BE2C (cell line): ENCODE results near the gene FUS.
"Not testable (repeated sequence)": the region's sequence is repeated elsewhere in the genome, so short reads cannot be mapped to it uniquely, and the experiment has no call there.

Source experiments
- DNase-seq: peaks from one replicate; pipeline ENCODE4 v3.0.0-alpha.2; 2020
- H3K27me3 ChIP-seq: fragments of 250-450 bp; sonication (Bioruptor Pico); 2 replicates; pipeline ENCODE4 v1.5.1; 2020; ENCODE audit warnings: mild to moderate bottlenecking
- H3K36me3 ChIP-seq: fragments of 250-450 bp; sonication (Bioruptor Pico); 2 replicates; pipeline ENCODE4 v1.5.1; 2020; ENCODE audit warnings: mild to moderate bottlenecking
- H3K4me1 ChIP-seq: fragments of 250-450 bp; sonication (Bioruptor Pico); 2 replicates; pipeline ENCODE4 v1.5.1; 2020
- H3K4me3 ChIP-seq: 2 replicates; pipeline ENCODE4 v1.5.1; 2011; ENCODE audit warnings: low read depth, low read length
- H3K9me3 ChIP-seq: fragments of 250-450 bp; sonication (Bioruptor Pico); 2 replicates; pipeline ENCODE4 v1.5.1; 2020
- TF ChIP-seq, protein P1 (sequence below): IDR thresholded peaks from 2 replicates; pipeline ENCODE4 v1.5.1; 2012; ENCODE audit warnings: mild to moderate bottlenecking, low read depth, low read length

FUS gene

DNA sequence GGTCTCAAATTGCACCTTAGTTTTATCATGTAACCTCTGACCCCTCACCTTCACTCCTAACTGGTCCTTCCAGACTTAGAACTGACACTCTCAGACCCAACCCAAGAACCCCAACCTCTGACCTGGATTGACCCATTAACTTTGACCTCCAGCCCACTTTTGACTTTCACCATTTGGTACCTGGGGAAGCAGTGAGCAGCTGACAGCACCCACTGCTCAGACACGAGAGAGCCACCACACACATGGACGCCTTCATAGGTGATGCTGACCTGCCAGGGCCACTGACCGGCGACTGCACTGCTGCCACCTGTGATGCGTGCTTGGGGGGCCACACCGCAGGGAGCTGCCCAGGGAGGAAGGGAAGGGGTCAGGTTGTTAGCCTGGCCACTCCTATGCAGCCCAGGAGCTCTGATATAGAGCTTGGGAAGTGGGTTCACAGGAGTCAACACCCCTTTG lies 46.9 kb upstream of the FUS start:
- Histone ChIP-seq H3K36me3 (peaks cover 11% of the 10 kb centered on the region), H3K9me3 (no peaks in the 10 kb centered on the region), H3K4me3 (no peak overlapping the region), H3K27me3 (no peaks in the 10 kb centered on the region), H3K4me1 (peaks cover 31% of the 10 kb centered on the region)
- no peak for DNase-seq
- TF ChIP-seq, protein P1, sequence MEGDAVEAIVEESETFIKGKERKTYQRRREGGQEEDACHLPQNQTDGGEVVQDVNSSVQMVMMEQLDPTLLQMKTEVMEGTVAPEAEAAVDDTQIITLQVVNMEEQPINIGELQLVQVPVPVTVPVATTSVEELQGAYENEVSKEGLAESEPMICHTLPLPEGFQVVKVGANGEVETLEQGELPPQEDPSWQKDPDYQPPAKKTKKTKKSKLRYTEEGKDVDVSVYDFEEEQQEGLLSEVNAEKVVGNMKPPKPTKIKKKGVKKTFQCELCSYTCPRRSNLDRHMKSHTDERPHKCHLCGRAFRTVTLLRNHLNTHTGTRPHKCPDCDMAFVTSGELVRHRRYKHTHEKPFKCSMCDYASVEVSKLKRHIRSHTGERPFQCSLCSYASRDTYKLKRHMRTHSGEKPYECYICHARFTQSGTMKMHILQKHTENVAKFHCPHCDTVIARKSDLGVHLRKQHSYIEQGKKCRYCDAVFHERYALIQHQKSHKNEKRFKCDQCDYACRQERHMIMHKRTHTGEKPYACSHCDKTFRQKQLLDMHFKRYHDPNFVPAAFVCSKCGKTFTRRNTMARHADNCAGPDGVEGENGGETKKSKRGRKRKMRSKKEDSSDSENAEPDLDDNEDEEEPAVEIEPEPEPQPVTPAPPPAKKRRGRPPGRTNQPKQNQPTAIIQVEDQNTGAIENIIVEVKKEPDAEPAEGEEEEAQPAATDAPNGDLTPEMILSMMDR: no peak

DNA sequence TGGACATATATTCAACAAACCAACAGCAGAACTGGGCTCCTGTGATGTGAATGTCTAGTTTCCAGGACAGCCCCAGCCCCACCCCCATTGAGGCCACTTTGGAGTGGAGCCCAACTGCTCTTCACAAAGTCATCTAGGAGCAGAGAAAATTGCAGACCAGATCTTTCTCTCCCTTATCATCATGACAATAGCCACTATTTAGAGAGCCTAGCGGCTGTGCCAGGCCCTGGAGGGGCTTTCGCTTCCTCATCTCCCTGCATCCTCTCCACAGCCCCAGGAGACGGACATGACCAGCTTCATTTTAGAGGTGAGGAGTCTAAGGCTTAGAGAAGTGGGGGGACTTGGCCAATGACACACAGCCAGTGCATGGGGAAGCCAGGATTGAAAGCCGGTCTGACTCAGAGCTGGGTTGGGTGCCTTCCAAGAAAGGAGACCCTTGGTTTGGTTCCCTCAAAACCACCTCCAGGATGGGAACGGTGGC lies 45.8 kb upstream of the FUS start:
- Histone ChIP-seq H3K9me3 (no peaks in the 10 kb centered on the region), H3K36me3 (peaks cover 11% of the 10 kb centered on the region), H3K27me3 (no peaks in the 10 kb centered on the region), H3K4me1 (peaks cover 37% of the 10 kb centered on the region), H3K4me3 (peak overlapping the region; percentile 46)
- DNase-seq: peak; percentile 84
- TF ChIP-seq, protein P1: no peak

DNA sequence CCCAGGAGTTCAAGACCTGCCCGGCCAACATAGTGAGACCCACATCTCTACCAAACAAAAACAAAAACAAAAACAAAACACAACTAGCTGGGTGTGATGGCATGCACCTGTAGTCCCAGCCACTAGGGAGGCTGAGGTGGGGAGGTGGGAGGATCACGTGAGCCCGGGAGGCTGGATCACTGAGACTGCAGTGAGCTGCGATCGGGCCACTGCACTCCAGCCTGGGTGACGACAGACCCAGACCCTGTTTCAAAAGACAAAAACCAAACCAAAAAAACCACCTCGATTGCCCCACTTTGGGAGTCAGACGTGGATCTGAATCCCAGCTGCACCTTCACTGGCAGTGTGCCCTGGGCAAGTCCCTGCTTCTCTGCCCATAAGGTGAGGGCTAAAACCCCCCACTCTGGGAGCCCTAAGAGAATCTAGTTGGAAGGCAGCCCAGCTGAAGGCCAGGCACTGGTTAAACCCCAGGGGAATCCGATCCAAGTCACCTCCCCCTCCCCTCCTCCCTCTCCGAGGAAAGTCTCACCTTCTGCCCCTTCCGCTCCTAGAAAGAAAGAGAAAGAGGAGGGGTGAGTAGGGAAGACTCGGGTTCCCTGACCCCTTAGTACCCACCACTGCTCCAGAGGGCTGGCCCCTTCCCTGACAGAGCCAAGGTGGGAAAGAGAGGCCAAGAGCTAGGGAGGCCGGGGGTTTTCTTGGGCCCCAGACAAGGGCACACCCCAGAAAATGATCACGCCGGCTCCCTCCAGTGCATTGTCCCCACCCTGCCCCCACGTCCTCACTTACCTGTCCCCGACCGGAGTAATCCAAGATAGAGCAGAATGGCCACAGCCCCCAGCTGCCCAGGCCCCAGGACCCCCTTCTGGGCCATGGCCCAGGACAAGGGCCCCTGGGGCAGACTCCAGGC lies 45.1 kb upstream of the FUS start:
- TF ChIP-seq, protein P1: no peak
- no peaks in the 10 kb centered on the region for H3K27me3 ChIP-seq
- H3K4me3 ChIP-seq: peak overlapping the region; percentile 46
- peaks cover 41% of the 10 kb centered on the region for H3K4me1 ChIP-seq
- H3K9me3 ChIP-seq: no peaks in the 10 kb centered on the region
- H3K36me3 ChIP-seq: peaks cover 8% of the 10 kb centered on the region; the same call in 1 of the 2 replicates
- peak; percentile 64 for DNase-seq

DNA sequence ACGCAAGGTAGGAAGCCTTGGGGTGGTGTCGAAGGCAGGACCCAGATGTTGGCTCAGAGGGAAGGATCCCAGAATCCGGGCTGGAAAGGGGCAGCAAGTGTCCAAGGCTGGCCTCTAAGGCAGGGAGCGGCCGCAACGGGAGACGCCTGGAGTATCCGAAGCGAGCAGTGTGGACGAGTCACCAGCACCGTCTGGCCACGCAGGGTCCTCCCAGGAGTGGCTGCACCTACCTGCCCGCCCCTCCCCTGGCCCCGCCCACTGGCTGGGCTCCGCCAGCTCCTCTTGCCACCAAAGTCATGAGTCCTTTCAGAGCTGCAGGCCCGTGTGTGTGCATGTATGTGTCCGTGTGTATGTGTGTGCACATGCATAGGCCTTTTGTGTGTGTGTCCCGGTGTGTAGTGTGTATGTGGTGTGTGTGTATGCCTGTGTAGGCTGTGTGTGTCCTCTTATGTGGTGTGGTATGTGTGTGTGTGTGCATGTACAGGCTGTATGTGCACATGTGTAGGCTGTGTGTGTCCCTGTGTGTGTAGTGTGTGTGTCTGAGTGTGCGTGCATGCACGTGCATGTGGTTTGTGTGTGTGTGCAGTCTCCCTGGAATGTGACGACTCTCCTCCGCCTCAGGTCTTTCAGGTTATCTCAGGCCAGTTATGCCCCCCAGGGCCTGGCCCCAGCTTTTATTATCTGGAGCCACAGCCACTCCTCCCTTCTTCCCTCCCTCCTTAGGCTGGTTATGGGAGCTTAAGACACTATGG lies 44.2 kb upstream of the FUS start, which contains the start of gene PRSS8:
TSS of gene PRSS8 (minus strand) at position 193 of the 752 bp plus-strand sequence. CDS start 229 bp downstream, outside the sequence.
- Histone ChIP-seq H3K4me1 (peaks cover 41% of the 10 kb centered on the region), H3K4me3 (peak within 1 kb of the TSS; percentile 46)
- DNase-seq: no peak

DNA sequence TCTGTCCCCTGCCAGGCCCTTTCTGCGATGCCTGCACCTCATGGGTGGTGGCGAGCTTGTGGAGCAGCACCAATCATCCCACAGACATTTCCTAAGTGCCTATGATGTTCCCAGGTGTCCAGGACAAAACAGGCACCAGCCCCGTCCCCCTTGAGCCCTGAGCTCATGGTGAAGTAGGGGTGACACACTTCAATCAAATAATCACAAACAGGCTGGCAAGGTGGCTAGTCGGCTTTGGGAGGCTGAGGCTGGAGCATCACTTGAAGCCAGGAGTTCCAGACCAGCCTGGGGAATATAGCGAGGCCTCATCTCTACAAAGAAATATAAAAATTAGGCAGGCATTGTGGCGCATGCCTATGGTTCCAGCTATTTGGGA lies 43.7 kb upstream of the FUS start:
- H3K4me1 ChIP-seq: peaks cover 41% of the 10 kb centered on the region
- H3K4me3 ChIP-seq: no peak overlapping the region
- no peaks in the 10 kb centered on the region for H3K27me3 ChIP-seq
- no peaks in the 10 kb centered on the region for H3K9me3 ChIP-seq
- DNase-seq: no peak
- TF ChIP-seq, protein P1: no peak
- H3K36me3 ChIP-seq: peaks cover 5% of the 10 kb centered on the region; the same call in 1 of the 2 replicates

More for the DNA sequence above, 44.2 kb upstream of the FUS start, which contains the start of gene PRSS8:
- Histone ChIP-seq H3K9me3 (no peaks in the 10 kb centered on the region), H3K27me3 (no peaks in the 10 kb centered on the region), H3K36me3 (peaks cover 5% of the 10 kb centered on the region; the same call in 1 of the 2 replicates)
- TF ChIP-seq, protein P1: no peak

DNA sequence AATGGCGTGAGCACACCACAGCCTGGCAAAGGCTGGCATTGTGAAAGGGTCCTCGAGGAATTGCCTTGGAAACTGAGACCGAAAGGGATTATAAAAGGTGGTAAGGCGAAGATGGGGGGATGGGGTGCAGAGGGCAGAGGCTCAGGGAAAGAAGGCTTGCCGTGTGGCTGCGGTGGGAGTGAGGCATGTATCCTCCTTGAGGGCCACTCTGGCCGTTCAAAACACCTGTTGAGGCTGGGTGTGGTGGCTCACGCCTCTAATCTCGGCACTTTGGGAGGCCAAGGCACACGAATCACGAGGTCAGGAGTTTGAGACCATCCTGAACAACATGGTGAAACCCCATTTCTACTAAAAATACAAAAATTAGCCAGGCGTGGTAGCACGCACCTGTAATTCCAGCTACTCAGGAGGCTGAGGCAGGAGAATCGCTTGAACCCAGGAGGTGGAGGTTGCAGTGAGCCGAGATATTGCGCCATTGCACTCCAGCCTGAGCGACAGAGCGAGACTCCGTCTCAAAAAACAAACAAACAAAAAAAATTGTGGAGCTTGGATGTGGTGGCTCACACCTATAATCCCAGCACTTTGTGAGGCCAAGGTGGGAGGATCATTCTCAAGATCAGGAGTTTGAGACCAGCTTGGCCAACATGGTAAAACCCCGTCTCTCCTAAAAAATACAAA lies 43.0 kb upstream of the FUS start:
- H3K4me3 ChIP-seq, H3K36me3 ChIP-seq, H3K9me3 ChIP-seq, DNase-seq, H3K27me3 ChIP-seq: not testable (repeated sequence)
- H3K4me1 ChIP-seq: peaks cover 48% of the 10 kb centered on the region
